ENCODE results near the gene TADA3. TPM values are rescaled to one million over a fixed set of nuclear protein-coding genes. Genes with fewer than 3 reads are reported as not detected.

TADA3 gene
- total and polyA plus RNA-seq, 5 experiments from 2014 or later, result 33.3 to 51.2 (median 38.2) TPM

GRCh38 chr3:9769012-9769411 lies 23.3 kb downstream of the TADA3 start:
- Mint-ChIP-seq H3K9me3 (no peaks in the 10 kb centered on the region), H3K27me3 (peaks cover 0 to 1% (median 0%) of the 10 kb centered on the region in 5 donors), H3K27ac (peak overlapping the region in 5 of 10 donors; percentile 1 to 79 (median 31)), H3K4me1 (peaks cover 16 to 43% (median 29%) of the 10 kb centered on the region in 4 donors), H3K4me3 (peak overlapping the region; percentile 1 to 74 (median 56)), H3K36me3 (peaks cover 0 to 3% (median 0%) of the 10 kb centered on the region in 3 donors)
- ATAC-seq (no peak), DNase-seq (no peak)
- POLR2A ChIA-PET, result interaction anchor here (1.6 kb wide), 1 partner anchor 36 kb away, joined by 4 read pairs; no protein-coding TSS in a partner anchor

GRCh38 chr3:9768141-9768775 lies 24.0 kb downstream of the TADA3 start:
- no peak for DNase-seq
- H3K4me3 Mint-ChIP-seq, result peak overlapping the region in 1 of 10 donors; percentile 40
- POLR2A ChIA-PET, result no interaction called here
- peaks cover 16 to 43% (median 29%) of the 10 kb centered on the region in 4 donors for H3K4me1 Mint-ChIP-seq
- peaks cover 0 to 1% (median 0%) of the 10 kb centered on the region in 5 donors for H3K27me3 Mint-ChIP-seq
- no peaks in the 10 kb centered on the region for H3K36me3 Mint-ChIP-seq
- H3K9me3 Mint-ChIP-seq, result no peaks in the 10 kb centered on the region
- peak overlapping the region in 2 of 10 donors; percentile 1 to 75 for H3K27ac Mint-ChIP-seq
- ATAC-seq, result no peak

- no peak overlapping the region for H3K27ac Mint-ChIP-seq
- peaks cover 16 to 43% (median 29%) of the 10 kb centered on the region in 4 donors for H3K4me1 Mint-ChIP-seq
- H3K9me3 Mint-ChIP-seq, result no peaks in the 10 kb centered on the region
- peaks cover 0 to 1% (median 0%) of the 10 kb centered on the region in 5 donors for H3K27me3 Mint-ChIP-seq
- DNase-seq (no peak), ATAC-seq (no peak)
- POLR2A ChIA-PET, result no interaction called here
- no peak overlapping the region for H3K4me3 Mint-ChIP-seq
- H3K36me3 Mint-ChIP-seq, result no peaks in the 10 kb centered on the region
Measured at GRCh38 chr3:9767418-9767817, 24.9 kb downstream of the TADA3 start.

- Mint-ChIP-seq H3K9me3 (no peaks in the 10 kb centered on the region), H3K27me3 (peaks cover 0 to under 1% (median 0%) of the 10 kb centered on the region in 5 donors), H3K27ac (no peak overlapping the region), H3K36me3 (peaks cover 0 to 3% (median 2%) of the 10 kb centered on the region in 3 donors), H3K4me1 (peaks cover 18 to 41% (median 27%) of the 10 kb centered on the region in 4 donors), H3K4me3 (no peak overlapping the region)
- ATAC-seq (no peak), DNase-seq (no peak)
- POLR2A ChIA-PET, result no interaction called here
Measured at GRCh38 chr3:9765865-9766264, 26.4 kb downstream of the TADA3 start.

GRCh38 chr3:9762871-9763270 lies 29.4 kb downstream of the TADA3 start:
- H3K4me3 Mint-ChIP-seq, result no peak overlapping the region
- peaks cover 0 to 20% (median 11%) of the 10 kb centered on the region in 3 donors for H3K36me3 Mint-ChIP-seq
- DNase-seq, result no peak
- POLR2A ChIA-PET, result interaction anchor here (0.6 to 1.7 kb wide), 5 partner anchors 12 to 499 kb away, joined by 3 to 5 read pairs (median 5); partner anchors contain the start of gene OGG1
- no peaks in the 10 kb centered on the region for H3K9me3 Mint-ChIP-seq
- no peaks in the 10 kb centered on the region for H3K27me3 Mint-ChIP-seq
- no peak overlapping the region for H3K27ac Mint-ChIP-seq
- H3K4me1 Mint-ChIP-seq, result peaks cover 4 to 15% (median 12%) of the 10 kb centered on the region in 4 donors
- no peak for ATAC-seq

GRCh38 chr3:9761919-9762318 lies 30.4 kb downstream of the TADA3 start:
- H3K27ac Mint-ChIP-seq, result no peak overlapping the region
- no peaks in the 10 kb centered on the region for H3K9me3 Mint-ChIP-seq
- no peak for ATAC-seq
- H3K27me3 Mint-ChIP-seq, result no peaks in the 10 kb centered on the region
- no peak overlapping the region for H3K4me3 Mint-ChIP-seq
- POLR2A ChIA-PET, result no interaction called here
- no peak for DNase-seq
- H3K4me1 Mint-ChIP-seq, result peaks cover 3 to 11% (median 3%) of the 10 kb centered on the region in 4 donors
- H3K36me3 Mint-ChIP-seq, result peaks cover 0 to 26% (median 11%) of the 10 kb centered on the region in 3 donors

GRCh38 chr3:9760779-9761505 lies 31.3 kb downstream of the TADA3 start:
- no peaks in the 10 kb centered on the region for H3K27me3 Mint-ChIP-seq
- H3K27ac Mint-ChIP-seq, result peak overlapping the region in 3 of 10 donors; percentile 5 to 31 (median 8)
- H3K9me3 Mint-ChIP-seq, result no peaks in the 10 kb centered on the region
- no peak for DNase-seq
- ATAC-seq, result no peak
- POLR2A ChIA-PET, result interaction anchor here (0.5 kb wide), 1 partner anchor 23 kb away, joined by 3 read pairs; no protein-coding TSS in a partner anchor
- H3K4me3 Mint-ChIP-seq, result no peak overlapping the region
- H3K36me3 Mint-ChIP-seq, result peaks cover 0 to 36% (median 11%) of the 10 kb centered on the region in 3 donors
- H3K4me1 Mint-ChIP-seq, result peaks cover 0 to 8% (median 2%) of the 10 kb centered on the region in 4 donors

- ATAC-seq, result no peak
Measured at GRCh38 chr3:9757427-9757826, 34.8 kb downstream of the TADA3 start.

GRCh38 chr3:9754678-9755077 lies 37.6 kb downstream of the TADA3 start:
- Mint-ChIP-seq H3K9me3 (no peaks in the 10 kb centered on the region), H3K4me1 (peaks cover 22 to 46% (median 41%) of the 10 kb centered on the region in 4 donors), H3K4me3 (peak overlapping the region in 9 of 10 donors; percentile 6 to 70 (median 22)), H3K36me3 (peaks cover 0 to 62% (median 8%) of the 10 kb centered on the region in 3 donors), H3K27ac (peak overlapping the region in 6 of 10 donors; percentile 62 to 82 (median 74)), H3K27me3 (no peaks in the 10 kb centered on the region)
- POLR2A ChIA-PET, result no interaction called here
- no peak for DNase-seq
- no peak for ATAC-seq

More at GRCh38 chr3:9757427-9757826, 34.8 kb downstream of the TADA3 start:
- no peaks in the 10 kb centered on the region for H3K27me3 Mint-ChIP-seq
- H3K4me1 Mint-ChIP-seq, result peaks cover 12 to 23% (median 17%) of the 10 kb centered on the region in 4 donors
- no peaks in the 10 kb centered on the region for H3K9me3 Mint-ChIP-seq
- no peak overlapping the region for H3K4me3 Mint-ChIP-seq
- H3K36me3 Mint-ChIP-seq, result peaks cover 0 to 59% (median 14%) of the 10 kb centered on the region in 3 donors
- DNase-seq, result no peak
- no peak overlapping the region for H3K27ac Mint-ChIP-seq
- POLR2A ChIA-PET, result no interaction called here

- peaks cover 23 to 53% (median 50%) of the 10 kb centered on the region in 4 donors for H3K4me1 Mint-ChIP-seq
- H3K9me3 Mint-ChIP-seq, result no peaks in the 10 kb centered on the region
- ATAC-seq (no peak), DNase-seq (peak in 1 of 10 donors; percentile 12)
- no peaks in the 10 kb centered on the region for H3K27me3 Mint-ChIP-seq
- peaks cover 0 to 59% (median 3%) of the 10 kb centered on the region in 3 donors for H3K36me3 Mint-ChIP-seq
- H3K4me3 Mint-ChIP-seq, result peak overlapping the region; percentile 91 to 99 (median 96)
- peak overlapping the region; percentile 90 to 98 (median 93) for H3K27ac Mint-ChIP-seq
- POLR2A ChIA-PET, result interaction anchor here (0.8 to 5.5 kb wide), 7 partner anchors 13 to 183 kb away, joined by 3 to 52 read pairs (median 5); partner anchors contain the start of genes ARPC4, BRPF1, CRELD1 and TADA3
Measured at GRCh38 chr3:9750556-9751411, 41.5 kb downstream of the TADA3 start.

GRCh38 chr3:9749645-9750555 lies 42.4 kb downstream of the TADA3 start, which contains the start of gene OGG1:
Gene OGG1, plus strand, starts transcription at chr3:9749952. Its CDS starts 335 bp downstream, at chr3:9750287.
- H3K27ac Mint-ChIP-seq, result peak within 1 kb of the TSS; percentile 90 to 98 (median 93)
- peak; percentile 80 to 98 (median 94) for DNase-seq
- POLR2A ChIA-PET, result interaction anchor here (0.6 to 5.5 kb wide), 11 partner anchors 10 to 184 kb away, joined by 3 to 52 read pairs (median 4); partner anchors contain the start of genes ARPC4, BRPF1, CRELD1 and JAGN1
- H3K4me3 Mint-ChIP-seq, result peak within 1 kb of the TSS; percentile 91 to 99 (median 96)
- peaks cover 22 to 50% (median 47%) of the 10 kb centered on the region in 4 donors for H3K4me1 Mint-ChIP-seq
- H3K27me3 Mint-ChIP-seq, result no peaks in the 10 kb centered on the region
- peaks cover 0 to 62% (median 3%) of the 10 kb centered on the region in 3 donors for H3K36me3 Mint-ChIP-seq
- peak; percentile 95 to 96 for ATAC-seq
- H3K9me3 Mint-ChIP-seq, result no peaks in the 10 kb centered on the region
